OCI-LY1 (cell line): ENCODE data around the gene AHCTF1.
A peak's percentile ranks its signal among the peaks of the same experiment; 100 is the strongest.

ENCODE experiments used
- H2AFZ ChIP-seq: fragments of 200-600 bp; sonication (generic), shearing (Covaris generic); 2 replicates; pipeline ENCODE4 v1.6.0; 2014; ENCODE audit warnings: antibody characterized with exemption, mild to moderate bottlenecking, low read length
- H3F3A ChIP-seq: fragments of 200-600 bp; sonication (generic), shearing (Covaris generic); 2 replicates; pipeline ENCODE4 v1.6.0; 2014; ENCODE audit warnings: mild to moderate bottlenecking, antibody characterized with exemption, low read length, moderate library complexity; ENCODE audit not compliant: insufficient read depth
- H3K27ac ChIP-seq: fragments of 200-600 bp; sonication (generic); 2 replicates; pipeline ENCODE4 v1.5.1; 2014; ENCODE audit warnings: low read length, mixed run types, mild to moderate bottlenecking, low read depth; ENCODE audit not compliant: poor library complexity, severe bottlenecking
- H3K27me3 ChIP-seq: fragments of 200-600 bp; sonication (generic); 2 replicates; pipeline ENCODE4 v1.6.0; 2014; ENCODE audit warnings: antibody characterized with exemption, mild to moderate bottlenecking, low read length, moderate library complexity; ENCODE audit not compliant: insufficient read depth
- H3K36me3 ChIP-seq: fragments of 200-600 bp; sonication (generic); 2 replicates; pipeline ENCODE4 v1.6.1; 2014; ENCODE audit warnings: mild to moderate bottlenecking, antibody characterized with exemption, low read length, moderate library complexity, mixed read lengths; ENCODE audit not compliant: insufficient read depth
- H3K4me1 ChIP-seq: fragments of 200-600 bp; sonication (generic); 2 replicates; pipeline ENCODE4 v1.5.1; 2014; ENCODE audit warnings: mild to moderate bottlenecking, low read length, moderate library complexity; ENCODE audit not compliant: insufficient read depth, severe bottlenecking
- H3K4me2 ChIP-seq: fragments of 200-600 bp; sonication (generic), shearing (Covaris generic); 2 replicates; pipeline ENCODE4 v1.6.1; 2014; ENCODE audit warnings: low read length
- H3K4me3 ChIP-seq: fragments of 200-600 bp; sonication (generic); 2 replicates; pipeline ENCODE4 v1.5.1; 2014; ENCODE audit warnings: low read length, low read depth, mild to moderate bottlenecking, mixed read lengths; ENCODE audit not compliant: poor library complexity, severe bottlenecking
- H3K79me2 ChIP-seq: fragments of 200-600 bp; shearing (Covaris generic); 2 replicates; pipeline ENCODE4 v1.6.1; 2016; ENCODE audit warnings: mixed run types, low read length, mixed read lengths; ENCODE audit not compliant: insufficient read depth
- H3K9ac ChIP-seq: fragments of 200-600 bp; sonication (generic), shearing (Covaris generic); 2 replicates; pipeline ENCODE4 v1.6.1; 2014; ENCODE audit warnings: mild to moderate bottlenecking, low read length, mixed read lengths
- H3K9me2 ChIP-seq: fragments of 200-600 bp; sonication (generic), shearing (Covaris generic); 2 replicates; pipeline ENCODE4 v1.6.1; 2014; ENCODE audit warnings: low read depth, mild to moderate bottlenecking, low read length, mixed read lengths
- H3K9me3 ChIP-seq: fragments of 200-600 bp; shearing (Covaris generic); 2 replicates; pipeline ENCODE4 v1.6.1; 2014; ENCODE audit warnings: low read length, mixed read lengths
- H4K20me1 ChIP-seq: fragments of 200-600 bp; sonication (generic), shearing (Covaris generic); 2 replicates; pipeline ENCODE4 v1.6.0; 2016; ENCODE audit warnings: mild to moderate bottlenecking, low read length; ENCODE audit not compliant: insufficient read depth
- EZH2 ChIP-seq: fragments of 200-600 bp; sonication (generic), shearing (Covaris generic); IDR thresholded peaks from 2 replicates; pipeline ENCODE4 v1.8.0; 2017; ENCODE audit warnings: borderline replicate concordance, mixed run types, mild to moderate bottlenecking, antibody characterized with exemption, low read length, moderate library complexity, mixed read lengths
- TF ChIP-seq, protein P1 (sequence below): fragments of 200-600 bp; sonication (generic), shearing (Covaris generic); IDR thresholded peaks from 2 replicates; pipeline ENCODE4 v1.5.1; 2017; ENCODE audit warnings: mild to moderate bottlenecking, antibody characterized with exemption, low read length, moderate library complexity, mixed read lengths

Gene AHCTF1

DNA sequence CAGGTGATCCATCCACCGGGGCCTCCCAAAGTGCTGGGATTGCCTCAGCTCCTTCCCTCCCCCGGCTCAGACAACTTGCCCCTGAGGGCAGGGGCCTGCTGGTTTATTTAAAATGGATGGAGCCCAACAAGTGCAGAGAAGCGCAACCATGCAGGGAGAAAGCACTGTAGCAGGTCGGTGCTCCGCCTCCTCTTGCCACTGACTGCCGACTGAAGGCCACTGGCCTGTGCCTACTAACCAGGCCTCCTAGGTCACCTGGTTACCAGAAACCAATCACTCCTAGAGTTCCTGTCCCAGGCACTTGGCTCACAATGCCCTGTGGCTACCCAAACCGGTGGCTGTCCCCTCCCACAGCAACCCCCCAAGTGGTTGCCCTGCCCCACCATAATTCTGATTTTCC lies 40.2 kb upstream of the AHCTF1 start:
- H3K9me3 ChIP-seq: peaks cover 2% of the 10 kb centered on the region; the same call in 1 of the 2 replicates
- H3K9me2 ChIP-seq: no peaks in the 10 kb centered on the region
- H2AFZ ChIP-seq: no peak overlapping the region
- no peak for TF ChIP-seq EZH2
- TF ChIP-seq, protein P1, sequence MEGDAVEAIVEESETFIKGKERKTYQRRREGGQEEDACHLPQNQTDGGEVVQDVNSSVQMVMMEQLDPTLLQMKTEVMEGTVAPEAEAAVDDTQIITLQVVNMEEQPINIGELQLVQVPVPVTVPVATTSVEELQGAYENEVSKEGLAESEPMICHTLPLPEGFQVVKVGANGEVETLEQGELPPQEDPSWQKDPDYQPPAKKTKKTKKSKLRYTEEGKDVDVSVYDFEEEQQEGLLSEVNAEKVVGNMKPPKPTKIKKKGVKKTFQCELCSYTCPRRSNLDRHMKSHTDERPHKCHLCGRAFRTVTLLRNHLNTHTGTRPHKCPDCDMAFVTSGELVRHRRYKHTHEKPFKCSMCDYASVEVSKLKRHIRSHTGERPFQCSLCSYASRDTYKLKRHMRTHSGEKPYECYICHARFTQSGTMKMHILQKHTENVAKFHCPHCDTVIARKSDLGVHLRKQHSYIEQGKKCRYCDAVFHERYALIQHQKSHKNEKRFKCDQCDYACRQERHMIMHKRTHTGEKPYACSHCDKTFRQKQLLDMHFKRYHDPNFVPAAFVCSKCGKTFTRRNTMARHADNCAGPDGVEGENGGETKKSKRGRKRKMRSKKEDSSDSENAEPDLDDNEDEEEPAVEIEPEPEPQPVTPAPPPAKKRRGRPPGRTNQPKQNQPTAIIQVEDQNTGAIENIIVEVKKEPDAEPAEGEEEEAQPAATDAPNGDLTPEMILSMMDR: no peak
- H3K9ac ChIP-seq: no peak overlapping the region
- H3K27ac ChIP-seq: no peak overlapping the region
- H3K27me3 ChIP-seq: no peaks in the 10 kb centered on the region
- H4K20me1 ChIP-seq: no peaks in the 10 kb centered on the region
- no peaks in the 10 kb centered on the region for H3K4me1 ChIP-seq
- no peak overlapping the region for H3K4me3 ChIP-seq
- H3K4me2 ChIP-seq: no peak overlapping the region
- H3K36me3 ChIP-seq: no peaks in the 10 kb centered on the region
- H3F3A ChIP-seq: no peaks in the 10 kb centered on the region
- no peaks in the 10 kb centered on the region for H3K79me2 ChIP-seq

DNA sequence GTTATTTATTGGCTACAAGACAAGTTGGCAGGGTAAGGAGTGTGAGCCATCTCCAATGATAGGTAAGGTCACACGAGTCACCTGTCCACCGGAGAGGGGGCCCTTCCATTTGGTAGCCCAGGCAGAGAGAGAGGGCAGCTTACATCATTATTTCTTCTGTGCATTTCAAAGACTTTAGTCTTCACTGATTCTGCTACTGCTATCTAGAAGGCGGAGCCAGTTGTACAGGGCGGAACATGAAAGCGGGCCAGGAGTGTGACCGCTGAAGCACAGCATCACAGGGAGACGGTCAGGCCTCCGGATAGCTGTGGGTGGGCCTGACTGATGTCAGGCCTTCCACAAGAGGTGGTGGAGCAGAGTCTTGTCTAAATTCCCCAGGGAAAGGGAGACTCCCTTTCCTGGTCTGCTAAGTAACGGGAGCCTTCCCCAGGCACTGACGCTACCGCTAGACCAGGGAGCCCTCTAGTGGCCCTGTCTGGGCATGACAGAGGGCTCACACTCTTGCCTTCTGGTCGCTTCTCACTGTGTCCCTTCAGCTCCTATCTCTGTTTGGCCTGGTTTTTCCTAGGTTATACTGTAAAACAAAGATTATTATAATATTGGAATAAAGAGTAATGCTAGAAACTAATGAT lies 39.5 kb upstream of the AHCTF1 start:
- H3K9me3 ChIP-seq: peaks cover 2% of the 10 kb centered on the region; the same call in 1 of the 2 replicates
- H3K4me1 ChIP-seq: no peaks in the 10 kb centered on the region
- no peaks in the 10 kb centered on the region for H3K9me2 ChIP-seq
- no peak overlapping the region for H3K27ac ChIP-seq
- TF ChIP-seq EZH2: no peak
- TF ChIP-seq, protein P1: peak; percentile 88
- no peaks in the 10 kb centered on the region for H3K36me3 ChIP-seq
- no peaks in the 10 kb centered on the region for H4K20me1 ChIP-seq
- H3K9ac ChIP-seq: peak overlapping the region; percentile 46; the same call in 1 of the 2 replicates
- peak overlapping the region; percentile 90 for H3K4me2 ChIP-seq
- H3K27me3 ChIP-seq: no peaks in the 10 kb centered on the region
- H3K4me3 ChIP-seq: peak overlapping the region; percentile 58
- H3K79me2 ChIP-seq: no peaks in the 10 kb centered on the region
- H2AFZ ChIP-seq: no peak overlapping the region
- H3F3A ChIP-seq: no peaks in the 10 kb centered on the region

DNA sequence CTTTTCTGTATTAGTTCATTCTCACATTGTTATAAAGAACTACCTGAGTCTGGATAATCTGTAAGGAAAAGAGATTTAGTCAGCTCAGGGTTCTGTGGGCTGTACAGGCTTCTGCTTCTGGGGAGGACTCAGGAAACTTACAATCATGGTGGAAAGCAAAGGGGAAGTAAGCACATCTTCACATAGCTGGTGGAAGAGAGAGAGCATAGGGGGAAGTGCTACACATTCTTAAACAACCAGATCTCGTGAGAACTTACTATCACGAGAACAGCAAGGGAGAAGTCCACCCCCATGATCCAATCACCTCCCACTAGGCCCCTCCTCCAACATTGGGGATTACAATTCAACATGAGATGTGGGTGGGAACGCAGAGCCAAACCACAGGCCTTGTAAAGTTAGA lies 37.9 kb upstream of the AHCTF1 start:
- no peaks in the 10 kb centered on the region for H3F3A ChIP-seq
- no peak overlapping the region for H3K4me3 ChIP-seq
- H3K4me2 ChIP-seq: no peak overlapping the region
- H3K4me1 ChIP-seq: no peaks in the 10 kb centered on the region
- H4K20me1 ChIP-seq: no peaks in the 10 kb centered on the region
- no peak overlapping the region for H3K9ac ChIP-seq
- no peaks in the 10 kb centered on the region for H3K79me2 ChIP-seq
- peaks cover 2% of the 10 kb centered on the region; the same call in 1 of the 2 replicates for H3K9me3 ChIP-seq
- no peak overlapping the region for H2AFZ ChIP-seq
- H3K27ac ChIP-seq: no peak overlapping the region
- H3K9me2 ChIP-seq: no peaks in the 10 kb centered on the region
- TF ChIP-seq, protein P1: no peak
- no peak for TF ChIP-seq EZH2
- H3K36me3 ChIP-seq: no peaks in the 10 kb centered on the region
- H3K27me3 ChIP-seq: no peaks in the 10 kb centered on the region
